ENCODE results near the gene PCYT2. TPM values are rescaled to one million over a fixed set of nuclear protein-coding genes. Genes with fewer than 3 reads are reported as not detected.

The PCYT2 gene
- total and polyA plus RNA-seq, 10 of the 15 experiments (the other 5 are each of a cell fraction or from before 2014, with no cell fraction given): 0.63 to 72.0 (median 45.0) TPM

GRCh38 chr17:81959362-81960129, 48.3 kb upstream of the PCYT2 start (continued):
- TF ChIP-seq IKZF1 (conservative IDR thresholded peaks at IDR 0.05) (peak; percentile 89), POU2F2 (IDR thresholded peaks at IDR 0.05; ENCODE audit: borderline replicate concordance, low read depth, low read length) (0 out of 3 replicates have a peak, but pooled peaks have one; percentile 10), SMARCA5 (IDR thresholded peaks at IDR 0.05) (peak; percentile 98), ZNF274 (IDR thresholded peaks at IDR 0.05; ENCODE audit: insufficient read depth, insufficient read length) (no peak), DPF2 (IDR thresholded peaks at IDR 0.05) (peak; percentile 87), MYC (IDR thresholded peaks at IDR 0.05; ENCODE audit: insufficient read depth, insufficient read length, insufficient replicate concordance, low read length, severe bottlenecking) (no peak), PAX8 (IDR thresholded peaks at IDR 0.05) (no peak), ETV6 (conservative IDR thresholded peaks at IDR 0.05 in 1 of 2, IDR thresholded peaks at IDR 0.05 in 1 of 2; ENCODE audit: borderline replicate concordance in 1 of 2, low read depth in 1 of 2) (no peak), TCF7 (IDR thresholded peaks at IDR 0.05; ENCODE audit: borderline replicate concordance) (no peak), RAD51 (IDR thresholded peaks at IDR 0.05) (no peak), POLR2A (IDR thresholded peaks at IDR 0.05; ENCODE audit: low read depth, low read length) (no peak), SUPT20H (IDR thresholded peaks at IDR 0.05; ENCODE audit: borderline replicate concordance, control insufficient read depth, low read depth, low read length) (no peak), MAX (IDR thresholded peaks at IDR 0.05; ENCODE audit: low read depth, low read length) (no peak), LARP7 (IDR thresholded peaks at IDR 0.05) (peak; percentile 93; the same call in 1 of the 2 replicates), FOXM1 (IDR thresholded peaks at IDR 0.05; ENCODE audit: low read depth, low read length) (no peak), NFXL1 (IDR thresholded peaks at IDR 0.05; ENCODE audit: borderline replicate concordance) (peak; percentile 71; the same call in 1 of the 2 replicates), EZH2 (IDR thresholded peaks at IDR 0.05; ENCODE audit: borderline replicate concordance, control insufficient read depth, low read depth, low read length) (no peak), CUX1 (IDR thresholded peaks at IDR 0.05; ENCODE audit: insufficient replicate concordance, low read depth, low read length) (no peak), CTCF (IDR thresholded peaks at IDR 0.05 in 2 of 3, conservative IDR thresholded peaks at IDR 0.05 in 1 of 3; ENCODE audit: control insufficient read depth in 2 of 3, extremely low read depth in 1 of 3, insufficient read depth in 1 of 3, low read depth in 3 of 3, low read length in 3 of 3) (peak; percentile 73 to 99 (median 74); a peak in 4 of 6 replicates), PBX3 (IDR thresholded peaks at IDR 0.05; ENCODE audit: insufficient replicate concordance, low read depth, low read length) (no peak)

All from GM12878 (cell line).